Measurements from ENCODE around the gene MRPS12.
A peak's percentile ranks its signal among the peaks of the same experiment; 100 is the strongest.

Gene MRPS12

GRCh38 chr19:38922482-38922881 is 8.3 kb upstream of the MRPS12 start:
- TF ChIP-seq, protein P1, sequence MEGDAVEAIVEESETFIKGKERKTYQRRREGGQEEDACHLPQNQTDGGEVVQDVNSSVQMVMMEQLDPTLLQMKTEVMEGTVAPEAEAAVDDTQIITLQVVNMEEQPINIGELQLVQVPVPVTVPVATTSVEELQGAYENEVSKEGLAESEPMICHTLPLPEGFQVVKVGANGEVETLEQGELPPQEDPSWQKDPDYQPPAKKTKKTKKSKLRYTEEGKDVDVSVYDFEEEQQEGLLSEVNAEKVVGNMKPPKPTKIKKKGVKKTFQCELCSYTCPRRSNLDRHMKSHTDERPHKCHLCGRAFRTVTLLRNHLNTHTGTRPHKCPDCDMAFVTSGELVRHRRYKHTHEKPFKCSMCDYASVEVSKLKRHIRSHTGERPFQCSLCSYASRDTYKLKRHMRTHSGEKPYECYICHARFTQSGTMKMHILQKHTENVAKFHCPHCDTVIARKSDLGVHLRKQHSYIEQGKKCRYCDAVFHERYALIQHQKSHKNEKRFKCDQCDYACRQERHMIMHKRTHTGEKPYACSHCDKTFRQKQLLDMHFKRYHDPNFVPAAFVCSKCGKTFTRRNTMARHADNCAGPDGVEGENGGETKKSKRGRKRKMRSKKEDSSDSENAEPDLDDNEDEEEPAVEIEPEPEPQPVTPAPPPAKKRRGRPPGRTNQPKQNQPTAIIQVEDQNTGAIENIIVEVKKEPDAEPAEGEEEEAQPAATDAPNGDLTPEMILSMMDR (IDR thresholded peaks at IDR 0.05; ENCODE audit: control insufficient read depth, insufficient read depth, low read depth, low read length, missing control alignments): no peak
- no peak overlapping the region for H3K4me3 ChIP-seq (ENCODE audit: control insufficient read depth, low read depth, low read length)
- DNase-seq (ENCODE audit: low read depth): no peak

GRCh38 chr19:38924388-38924787 is 6.4 kb upstream of the MRPS12 start:
- no peak for DNase-seq (ENCODE audit: low read depth)
- H3K4me3 ChIP-seq (ENCODE audit: control insufficient read depth, low read depth, low read length): no peak overlapping the region
- TF ChIP-seq, protein P1 (IDR thresholded peaks at IDR 0.05; ENCODE audit: control insufficient read depth, insufficient read depth, low read depth, low read length, missing control alignments): no peak

DNA sequence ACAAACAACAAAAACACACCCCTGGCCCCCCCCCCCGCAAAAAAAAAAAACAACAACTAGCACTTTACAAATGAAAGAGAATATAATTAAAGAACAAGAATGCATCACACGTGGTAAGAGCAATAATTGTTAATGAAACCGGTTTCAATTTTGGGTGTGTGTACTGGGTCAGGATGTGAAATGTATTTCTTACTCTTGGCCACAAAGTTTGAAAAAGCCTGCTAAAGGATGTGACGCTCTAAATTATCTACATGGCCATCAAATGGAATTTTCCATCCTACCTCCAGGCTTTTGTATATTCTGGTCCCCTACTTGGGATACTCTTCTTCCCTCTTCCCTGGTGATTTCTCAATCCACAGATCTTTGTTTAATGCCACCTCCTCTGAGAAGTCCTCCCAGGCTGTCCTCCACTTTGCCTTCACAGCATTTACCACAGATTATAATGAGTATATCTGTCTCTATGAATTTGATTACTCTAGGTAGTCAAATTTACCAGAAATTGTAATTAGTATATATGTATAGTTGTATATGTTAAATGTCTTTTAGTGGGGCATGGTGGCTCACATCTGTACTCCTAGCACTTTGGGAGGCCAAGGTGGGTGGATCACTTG is 2.2 kb upstream of the MRPS12 start:
- no peak for DNase-seq (ENCODE audit: low read depth)
- TF ChIP-seq, protein P1 (IDR thresholded peaks at IDR 0.05; ENCODE audit: control insufficient read depth, insufficient read depth, low read depth, low read length, missing control alignments): no peak
- no peak overlapping the region for H3K4me3 ChIP-seq (ENCODE audit: control insufficient read depth, low read depth, low read length)

DNA sequence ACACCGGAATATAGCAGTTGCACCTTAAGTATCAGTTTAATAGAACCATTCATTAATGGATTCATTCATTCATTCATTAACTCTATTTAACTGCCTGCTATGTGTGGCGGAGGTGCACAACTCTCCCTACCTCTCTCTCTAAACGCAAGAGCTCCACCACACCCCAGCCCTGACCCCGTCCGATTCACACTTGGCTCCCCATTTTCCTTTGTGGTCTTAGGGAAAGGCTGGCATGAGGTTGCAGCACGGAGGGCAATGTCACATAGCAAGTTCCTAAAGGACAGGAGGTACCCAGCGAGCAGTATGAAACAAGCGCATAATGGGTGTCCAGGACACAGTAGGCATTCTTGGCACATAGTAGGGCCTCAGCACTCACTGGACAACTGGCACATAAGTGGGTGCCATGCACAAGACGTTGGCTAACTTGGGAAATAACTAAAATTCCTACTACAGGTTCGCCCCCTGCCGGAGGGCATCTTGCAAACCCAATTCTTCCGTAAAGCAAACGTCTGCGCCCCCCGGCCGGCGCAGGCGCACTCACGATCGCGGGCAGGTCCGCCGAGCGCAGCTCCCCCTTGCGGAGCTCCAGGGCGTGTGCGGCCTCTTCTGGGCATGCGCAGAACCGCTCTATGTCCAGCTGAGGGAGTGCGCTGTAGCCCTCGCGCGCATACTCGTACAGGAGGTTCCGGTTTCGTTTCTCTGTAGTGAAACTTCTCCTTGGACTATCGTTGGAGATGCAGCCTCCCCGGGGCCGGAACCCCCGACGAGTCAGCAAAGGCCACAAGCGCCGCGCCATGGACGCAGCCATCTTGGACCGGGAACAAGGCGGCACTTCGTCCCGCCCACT is 592 bp upstream of the MRPS12 start, which contains the start of gene SARS2:
SARS2 (minus strand) TSS at position 835 of the 847 bp plus-strand sequence; CDS start at position 808, 27 bp downstream.
- peak; percentile 76 for DNase-seq (ENCODE audit: low read depth)
- TF ChIP-seq, protein P1 (IDR thresholded peaks at IDR 0.05; ENCODE audit: control insufficient read depth, insufficient read depth, low read depth, low read length, missing control alignments): peak; percentile 95
- H3K4me3 ChIP-seq (ENCODE audit: control insufficient read depth, low read depth, low read length): peak within 1 kb of the TSS; percentile 96

- no peak for DNase-seq (ENCODE audit: low read depth)
- TF ChIP-seq, protein P1 (IDR thresholded peaks at IDR 0.05; ENCODE audit: control insufficient read depth, insufficient read depth, low read depth, low read length, missing control alignments): no peak
- H3K4me3 ChIP-seq (ENCODE audit: control insufficient read depth, low read depth, low read length): peak overlapping the region; percentile 96
Measured at GRCh38 chr19:38931521-38931793, 713 bp downstream of the MRPS12 start.

GRCh38 chr19:38932425-38933179 is 1.9 kb downstream of the MRPS12 start:
- no peak for DNase-seq (ENCODE audit: low read depth)
- no peak overlapping the region for H3K4me3 ChIP-seq (ENCODE audit: control insufficient read depth, low read depth, low read length)
- TF ChIP-seq, protein P1 (IDR thresholded peaks at IDR 0.05; ENCODE audit: control insufficient read depth, insufficient read depth, low read depth, low read length, missing control alignments): peak; percentile 22

Measured in AG09309 (cell line).